IPS-18a (cell line): ENCODE results near the gene CHTF8.

Experiments
- H3K27ac ChIP-seq: one replicate; pipeline ENCODE4 v1.5.1; 2013; ENCODE audit warnings: low read length
- H3K27me3 ChIP-seq: one replicate; pipeline ENCODE4 v1.6.1; 2013; ENCODE audit warnings: mild to moderate bottlenecking, low read length; ENCODE audit not compliant: control insufficient read depth, insufficient read depth
- H3K36me3 ChIP-seq: one replicate; pipeline ENCODE4 v1.6.1; 2013; ENCODE audit warnings: low read depth, low read length; ENCODE audit not compliant: control insufficient read depth
- H3K4me1 ChIP-seq: one replicate; pipeline ENCODE4 v1.6.1; 2013; ENCODE audit warnings: low read depth, low read length; ENCODE audit not compliant: control insufficient read depth
- H3K4me3 ChIP-seq: one replicate; pipeline ENCODE4 v1.5.1; 2013; ENCODE audit warnings: low read length
- H3K9ac ChIP-seq: one replicate; pipeline ENCODE4 v1.6.1; 2013; ENCODE audit warnings: mild to moderate bottlenecking, low read length, moderate library complexity
- H3K9me3 ChIP-seq: one replicate; pipeline ENCODE4 v1.6.1; 2013; ENCODE audit warnings: low read depth, low read length; ENCODE audit not compliant: control insufficient read depth

Gene CHTF8

GRCh38 chr16:69110406-69110805 is 22.0 kb downstream of the CHTF8 start:
- no peak overlapping the region for H3K9ac ChIP-seq
- peaks cover 5% of the 10 kb centered on the region for H3K4me1 ChIP-seq
- no peaks in the 10 kb centered on the region for H3K9me3 ChIP-seq
- H3K36me3 ChIP-seq = peaks cover 53% of the 10 kb centered on the region
- no peak overlapping the region for H3K4me3 ChIP-seq
- H3K27ac ChIP-seq = no peak overlapping the region
- H3K27me3 ChIP-seq = no peaks in the 10 kb centered on the region

- no peak overlapping the region for H3K27ac ChIP-seq
- H3K9ac ChIP-seq = no peak overlapping the region
- peaks cover 46% of the 10 kb centered on the region for H3K36me3 ChIP-seq
- no peaks in the 10 kb centered on the region for H3K27me3 ChIP-seq
- H3K4me1 ChIP-seq = peaks cover 8% of the 10 kb centered on the region
- no peak overlapping the region for H3K4me3 ChIP-seq
- no peaks in the 10 kb centered on the region for H3K9me3 ChIP-seq
Observed at GRCh38 chr16:69109486-69110270, 22.7 kb downstream of the CHTF8 start.

GRCh38 chr16:69108905-69109252 is 23.5 kb downstream of the CHTF8 start:
- H3K36me3 ChIP-seq = peaks cover 38% of the 10 kb centered on the region
- no peaks in the 10 kb centered on the region for H3K27me3 ChIP-seq
- no peaks in the 10 kb centered on the region for H3K9me3 ChIP-seq
- peak overlapping the region; percentile 33 for H3K27ac ChIP-seq
- H3K9ac ChIP-seq = peak overlapping the region; percentile 67
- H3K4me3 ChIP-seq = peak overlapping the region; percentile 72
- peaks cover 8% of the 10 kb centered on the region for H3K4me1 ChIP-seq

- peak overlapping the region; percentile 33 for H3K27ac ChIP-seq
- peak overlapping the region; percentile 72 for H3K4me3 ChIP-seq
- H3K27me3 ChIP-seq = no peaks in the 10 kb centered on the region
- H3K4me1 ChIP-seq = peaks cover 8% of the 10 kb centered on the region
- H3K9ac ChIP-seq = peak overlapping the region; percentile 67
- H3K9me3 ChIP-seq = no peaks in the 10 kb centered on the region
- peaks cover 32% of the 10 kb centered on the region for H3K36me3 ChIP-seq
Observed at GRCh38 chr16:69108064-69108904, 24.1 kb downstream of the CHTF8 start.

- Histone ChIP-seq H3K27ac (peak overlapping the region; percentile 30), H3K36me3 (peaks cover 26% of the 10 kb centered on the region), H3K9ac (peak overlapping the region; percentile 67), H3K9me3 (no peaks in the 10 kb centered on the region), H3K4me1 (peaks cover 12% of the 10 kb centered on the region), H3K27me3 (no peaks in the 10 kb centered on the region), H3K4me3 (peak overlapping the region; percentile 72)
Observed at GRCh38 chr16:69107316-69107962, 24.9 kb downstream of the CHTF8 start.

- Histone ChIP-seq H3K27me3 (no peaks in the 10 kb centered on the region), H3K36me3 (peaks cover 21% of the 10 kb centered on the region), H3K9me3 (no peaks in the 10 kb centered on the region), H3K4me1 (peaks cover 17% of the 10 kb centered on the region), H3K27ac (peak overlapping the region; percentile 30), H3K4me3 (peak overlapping the region; percentile 72), H3K9ac (peak overlapping the region; percentile 67)
Observed at GRCh38 chr16:69106491-69107315, 25.7 kb downstream of the CHTF8 start.

GRCh38 chr16:69105501-69106361 is 26.7 kb downstream of the CHTF8 start, which contains the start of gene HAS3:
TSS of gene HAS3 (plus strand) at chr16:69105653. CDS start at chr16:69109396, 3,743 bp downstream.
- Histone ChIP-seq H3K4me3 (peak within 1 kb of the TSS; percentile 83), H3K4me1 (peaks cover 17% of the 10 kb centered on the region), H3K36me3 (peaks cover 13% of the 10 kb centered on the region), H3K27ac (no peak within 1 kb of the TSS), H3K27me3 (no peaks in the 10 kb centered on the region), H3K9me3 (no peaks in the 10 kb centered on the region), H3K9ac (peak within 1 kb of the TSS; percentile 70)

- H3K27ac ChIP-seq = no peak overlapping the region
Observed at GRCh38 chr16:69100071-69100691, 32.2 kb downstream of the CHTF8 start.

GRCh38 chr16:69095193-69095592 is 37.2 kb downstream of the CHTF8 start:
- Histone ChIP-seq H3K27me3 (no peaks in the 10 kb centered on the region), H3K27ac (no peak overlapping the region), H3K36me3 (no peaks in the 10 kb centered on the region), H3K4me3 (no peak overlapping the region), H3K4me1 (peaks cover 20% of the 10 kb centered on the region), H3K9ac (no peak overlapping the region), H3K9me3 (no peaks in the 10 kb centered on the region)

More at GRCh38 chr16:69100071-69100691, 32.2 kb downstream of the CHTF8 start:
- Histone ChIP-seq H3K4me3 (no peak overlapping the region), H3K27me3 (no peaks in the 10 kb centered on the region), H3K9me3 (no peaks in the 10 kb centered on the region), H3K36me3 (no peaks in the 10 kb centered on the region), H3K4me1 (peaks cover 24% of the 10 kb centered on the region), H3K9ac (no peak overlapping the region)

- H3K36me3 ChIP-seq = no peaks in the 10 kb centered on the region
- no peak overlapping the region for H3K9ac ChIP-seq
- no peaks in the 10 kb centered on the region for H3K27me3 ChIP-seq
- no peak overlapping the region for H3K27ac ChIP-seq
- no peaks in the 10 kb centered on the region for H3K9me3 ChIP-seq
- no peak overlapping the region for H3K4me3 ChIP-seq
- peaks cover 21% of the 10 kb centered on the region for H3K4me1 ChIP-seq
Observed at GRCh38 chr16:69094501-69094900, 37.9 kb downstream of the CHTF8 start.
